ENCODE data around the gene KCNH2. TPM values are rescaled to one million over a fixed set of nuclear protein-coding genes. Genes with fewer than 3 reads are reported as not detected.

Gene KCNH2
- total RNA-seq, 1 donor from 2014 or later: 88.9 TPM

DNA sequence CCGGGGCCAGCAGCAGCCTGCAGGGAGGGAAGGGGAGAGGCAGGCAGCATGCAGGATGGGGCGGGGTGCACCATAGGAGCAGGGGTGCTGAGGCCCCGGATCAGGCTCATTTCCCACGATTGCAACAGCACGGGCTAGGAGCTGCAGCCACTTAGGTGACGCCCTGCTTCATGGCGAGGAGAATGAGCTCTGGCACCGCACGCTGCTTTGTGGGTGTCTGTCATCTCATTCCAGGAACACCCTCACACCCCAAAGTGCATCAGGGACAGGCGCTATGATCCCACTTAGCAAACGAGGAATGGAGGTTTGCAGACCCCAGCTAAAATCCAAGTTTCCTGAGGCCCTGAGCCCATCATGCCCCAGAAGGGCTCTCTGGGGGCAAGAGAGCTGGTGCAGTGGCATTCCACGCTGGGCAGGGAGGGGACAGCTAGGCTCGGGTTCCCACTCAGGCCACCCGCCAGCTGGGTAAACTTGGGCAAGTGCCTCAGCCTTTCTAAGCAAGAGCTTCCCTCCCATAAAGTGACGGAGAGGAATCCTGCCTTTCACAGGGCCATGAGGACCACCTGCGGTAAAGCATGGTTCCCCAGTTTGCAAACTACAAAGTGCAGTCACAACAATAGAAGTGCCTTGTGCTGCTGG lies 9.3 kb downstream of the KCNH2 start:
- no peak for ATAC-seq (ENCODE audit: poor library complexity)
- intact Hi-C loops (cut with DNase I): no loop called here
- peak; percentile 49 for DNase-seq

DNA sequence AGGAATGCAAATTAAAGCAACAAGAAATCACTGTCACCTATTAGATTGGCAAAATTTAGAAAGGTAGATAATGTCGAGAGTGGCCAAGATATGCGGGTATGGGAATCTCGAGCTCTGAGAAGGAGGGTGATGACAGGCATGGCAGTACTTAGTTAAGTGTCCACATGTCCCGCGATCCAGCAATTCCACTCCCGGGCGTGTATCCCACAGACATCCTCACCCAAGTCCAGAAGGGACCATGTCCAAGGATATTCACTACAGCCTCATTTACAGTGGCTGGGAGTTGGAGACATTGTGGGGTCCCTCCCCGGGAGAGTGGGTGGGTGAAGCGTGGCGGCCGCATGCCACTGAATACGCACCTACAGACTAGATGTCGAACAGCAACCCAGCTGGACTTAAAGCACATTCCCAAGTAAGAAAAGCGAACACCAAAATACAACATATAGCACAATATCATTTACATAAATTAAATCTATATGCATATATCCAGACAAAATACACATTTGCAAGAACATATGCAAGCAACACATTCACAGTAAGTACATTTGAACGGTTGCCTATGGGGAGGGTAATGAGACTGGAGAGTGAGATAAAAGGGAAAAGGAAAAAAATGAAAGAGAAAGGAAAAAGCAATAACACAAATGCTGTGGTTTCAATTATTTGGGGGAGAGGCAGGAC lies 9.9 kb downstream of the KCNH2 start:
- ATAC-seq (ENCODE audit: poor library complexity): peak; percentile 30
- intact Hi-C loops (cut with DNase I): no loop called here
- peak; percentile 69 for DNase-seq

DNA sequence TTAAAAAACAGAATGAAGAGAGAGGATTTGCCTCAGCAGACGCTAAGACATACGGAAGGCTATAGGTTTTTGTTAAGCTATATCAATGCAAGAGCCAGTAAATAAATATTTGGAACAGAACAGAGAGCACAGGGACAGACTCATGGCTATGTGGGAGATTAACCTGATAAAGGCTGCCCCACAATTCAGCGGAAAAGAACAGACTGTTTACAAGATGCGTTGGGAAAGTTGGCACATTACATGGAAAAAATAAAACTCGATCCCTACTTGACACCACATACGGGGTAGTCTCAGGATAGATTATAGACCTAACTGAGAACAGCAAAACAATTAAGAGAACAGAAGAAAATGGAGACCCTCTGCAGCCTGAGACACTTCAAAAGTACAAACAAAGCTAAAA lies 10.8 kb downstream of the KCNH2 start:
- no peak for DNase-seq
- no peak for ATAC-seq (ENCODE audit: poor library complexity)
- intact Hi-C loops (cut with DNase I): no loop called here

DNA sequence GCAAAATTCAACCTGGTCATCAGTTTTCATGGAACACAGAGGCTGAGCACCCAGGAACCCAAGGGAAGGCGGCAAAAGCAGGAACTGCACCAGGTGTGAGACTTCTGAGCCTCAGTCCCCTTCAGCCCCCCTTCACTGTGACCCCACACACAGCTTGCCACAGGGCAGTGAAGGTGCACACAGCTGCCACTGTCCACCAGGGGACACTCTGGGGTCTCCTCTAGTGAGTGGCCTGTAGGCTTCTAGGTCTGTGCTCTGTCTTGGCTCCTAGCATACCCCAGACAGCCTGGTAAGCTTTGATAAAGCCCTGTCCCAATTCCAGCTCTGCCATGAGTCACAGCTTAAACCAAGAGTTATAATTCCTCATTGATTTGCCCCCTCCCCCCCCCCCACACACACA lies 12.1 kb downstream of the KCNH2 start:
- DNase-seq: peak; percentile 46
- intact Hi-C loops (cut with DNase I): no loop called here

DNA sequence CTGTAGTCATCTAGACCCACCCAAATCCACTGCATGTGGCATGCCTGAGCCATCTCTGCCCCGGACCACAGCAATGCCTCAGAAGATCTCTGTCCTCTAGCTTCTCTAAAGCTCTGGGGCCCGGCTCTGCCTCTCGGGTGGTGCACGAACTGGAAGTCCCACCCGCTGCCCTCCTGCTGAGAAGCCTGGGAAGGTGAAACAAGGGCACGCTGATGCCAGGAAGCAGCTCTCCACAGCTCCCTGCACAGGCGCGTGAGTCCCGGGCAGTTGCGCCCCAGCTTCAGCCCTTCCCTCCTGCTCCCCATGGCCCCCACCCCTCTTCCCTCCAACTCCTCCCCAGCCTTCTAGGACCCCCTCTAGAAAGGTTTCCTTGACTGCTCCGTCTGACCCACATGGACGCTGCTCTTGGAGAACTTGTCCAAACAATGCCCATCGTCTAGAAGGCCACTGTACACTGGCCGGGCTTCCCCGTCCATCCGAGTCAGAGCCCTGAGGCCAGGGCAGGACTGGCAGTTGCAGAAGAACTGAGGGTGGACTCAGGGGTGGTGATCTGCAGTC lies 12.8 kb downstream of the KCNH2 start:
- ATAC-seq (ENCODE audit: poor library complexity) (peak; percentile 34), DNase-seq (peak; percentile 58)
- intact Hi-C loops (cut with DNase I): no loop called here

More for the DNA sequence above, 12.1 kb downstream of the KCNH2 start:
- peak; percentile 21 for ATAC-seq (ENCODE audit: poor library complexity)

DNA sequence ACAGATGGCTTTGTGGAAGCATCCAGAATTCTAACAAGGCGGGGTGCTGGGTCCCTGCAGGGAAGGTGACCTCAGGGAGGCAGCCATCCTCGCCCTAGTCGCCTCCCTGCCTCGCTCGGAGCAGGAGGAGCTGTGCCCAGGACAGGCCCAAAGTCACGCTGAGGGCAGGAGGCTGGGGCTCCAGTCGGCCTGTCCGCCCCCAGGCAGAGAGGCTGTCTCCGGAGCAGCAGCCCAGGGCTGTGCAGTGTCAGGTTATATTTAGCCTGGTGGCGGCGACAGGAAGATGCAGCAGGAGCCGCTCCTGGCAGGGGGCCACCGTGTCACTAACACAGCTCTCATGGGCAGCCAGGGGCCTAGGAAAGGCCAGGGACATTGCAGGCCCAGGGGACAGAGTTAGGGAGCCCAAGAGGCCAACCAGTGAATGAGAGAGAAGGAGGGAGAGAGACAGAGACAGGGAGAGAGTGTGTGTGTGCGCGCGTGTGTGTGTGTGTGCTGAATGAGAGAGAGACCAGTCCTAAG lies 13.5 kb downstream of the KCNH2 start:
- ATAC-seq (ENCODE audit: poor library complexity) (peak; percentile 75), DNase-seq (peak; percentile 91)
- intact Hi-C loops (cut with DNase I): no loop called here

DNA sequence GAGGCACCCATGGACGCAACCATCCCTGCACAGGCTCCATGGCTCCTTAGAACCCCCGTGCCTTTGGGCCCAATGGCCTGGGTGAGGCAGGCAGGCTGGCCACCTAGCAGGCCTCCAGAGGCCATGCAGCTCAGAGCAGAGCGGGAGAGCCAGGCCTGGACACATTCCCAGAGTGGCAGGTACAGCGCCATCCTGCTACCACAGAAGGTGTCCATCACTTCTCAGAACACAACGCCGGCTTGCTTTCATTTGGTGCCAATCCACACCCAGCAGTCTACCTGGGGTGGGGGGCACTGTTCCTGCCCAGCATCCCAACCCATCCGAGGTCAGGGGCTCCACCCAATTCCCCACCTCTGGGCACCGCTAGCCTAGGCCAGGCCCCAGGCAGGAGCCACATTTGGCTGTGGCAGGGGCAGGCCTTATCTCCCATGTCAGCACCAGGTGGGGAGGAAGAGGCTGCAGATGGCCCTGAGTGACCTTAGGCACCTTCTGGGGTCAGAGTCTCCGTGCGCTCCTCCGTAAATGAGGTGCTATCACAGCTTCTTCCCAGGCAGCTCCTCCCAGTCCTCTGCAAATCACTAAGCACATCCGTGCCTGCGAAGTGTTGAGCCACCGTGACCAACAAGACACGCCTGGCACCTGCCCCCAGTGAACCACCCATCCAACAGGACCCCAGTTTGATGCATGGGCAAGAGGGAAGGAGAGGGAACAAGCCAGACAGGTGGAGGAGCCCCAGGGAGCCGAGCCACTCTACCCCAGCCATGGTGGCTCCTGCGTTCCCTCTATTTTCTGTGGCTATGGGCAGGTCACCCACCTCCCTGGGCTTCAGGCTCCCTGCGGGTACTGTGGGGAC lies 14.2 kb downstream of the KCNH2 start:
- ATAC-seq (ENCODE audit: poor library complexity) (no peak), DNase-seq (peak; percentile 49)
- intact Hi-C loops (cut with DNase I): no loop called here

DNA sequence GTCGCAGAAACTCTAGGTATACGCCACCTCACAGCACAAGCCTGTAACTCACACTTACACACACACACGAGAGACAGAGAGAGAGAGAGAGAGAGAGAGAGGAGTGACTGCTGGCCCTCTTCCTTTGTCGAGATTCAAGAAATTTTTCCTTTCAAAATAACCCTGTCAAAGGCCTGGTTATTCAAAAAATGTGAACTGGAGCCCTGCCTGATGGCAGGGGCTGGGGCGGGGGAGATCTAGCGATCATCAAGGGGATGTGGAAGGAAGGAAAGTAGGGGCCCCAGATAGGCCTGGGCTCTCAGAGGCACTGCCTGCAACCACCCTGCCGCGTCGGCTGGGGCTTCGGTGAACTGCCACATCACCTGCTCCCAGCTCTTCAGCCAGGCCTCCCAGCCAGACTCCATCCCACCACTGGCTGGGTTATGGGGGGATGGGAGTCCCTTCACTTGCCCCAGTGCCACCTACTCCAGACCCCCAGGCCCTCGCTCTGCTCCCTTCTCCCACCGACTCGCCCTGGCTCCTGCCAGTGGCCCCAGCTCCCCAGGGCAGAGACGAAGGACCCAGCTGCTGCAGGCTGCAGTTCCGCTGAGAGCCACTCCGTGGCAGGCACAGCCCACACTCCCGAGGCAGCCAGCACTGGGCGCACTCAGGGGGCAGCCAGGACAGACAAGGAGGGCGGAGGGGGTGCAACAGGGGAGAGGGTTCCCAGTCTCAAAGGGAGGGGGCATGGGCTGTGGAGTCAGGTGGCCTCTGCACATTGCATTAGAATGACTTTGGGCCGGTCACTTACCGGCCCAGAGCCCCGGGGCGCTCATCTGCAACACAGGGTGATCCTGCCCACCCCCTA lies 15.3 kb downstream of the KCNH2 start:
- DNase-seq: peak; percentile 77
- peak; percentile 47 for ATAC-seq (ENCODE audit: poor library complexity)
- intact Hi-C loops (cut with DNase I): no loop called here

DNA sequence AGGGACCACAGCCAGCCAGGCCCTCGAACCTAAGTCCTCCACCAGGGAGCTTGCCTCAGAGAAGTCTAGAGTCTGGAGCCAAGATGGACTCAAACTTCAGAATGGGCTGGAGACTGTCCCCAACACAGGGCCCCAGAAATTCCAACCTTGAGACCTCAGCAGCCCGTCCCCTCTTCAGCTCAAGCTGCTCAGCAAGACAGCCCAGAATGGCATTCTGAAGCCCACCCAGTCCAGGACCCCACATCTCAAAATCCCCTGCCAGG lies 15.9 kb downstream of the KCNH2 start:
- DNase-seq (no peak), ATAC-seq (ENCODE audit: poor library complexity) (no peak)
- intact Hi-C loops (cut with DNase I): no loop called here

DNA sequence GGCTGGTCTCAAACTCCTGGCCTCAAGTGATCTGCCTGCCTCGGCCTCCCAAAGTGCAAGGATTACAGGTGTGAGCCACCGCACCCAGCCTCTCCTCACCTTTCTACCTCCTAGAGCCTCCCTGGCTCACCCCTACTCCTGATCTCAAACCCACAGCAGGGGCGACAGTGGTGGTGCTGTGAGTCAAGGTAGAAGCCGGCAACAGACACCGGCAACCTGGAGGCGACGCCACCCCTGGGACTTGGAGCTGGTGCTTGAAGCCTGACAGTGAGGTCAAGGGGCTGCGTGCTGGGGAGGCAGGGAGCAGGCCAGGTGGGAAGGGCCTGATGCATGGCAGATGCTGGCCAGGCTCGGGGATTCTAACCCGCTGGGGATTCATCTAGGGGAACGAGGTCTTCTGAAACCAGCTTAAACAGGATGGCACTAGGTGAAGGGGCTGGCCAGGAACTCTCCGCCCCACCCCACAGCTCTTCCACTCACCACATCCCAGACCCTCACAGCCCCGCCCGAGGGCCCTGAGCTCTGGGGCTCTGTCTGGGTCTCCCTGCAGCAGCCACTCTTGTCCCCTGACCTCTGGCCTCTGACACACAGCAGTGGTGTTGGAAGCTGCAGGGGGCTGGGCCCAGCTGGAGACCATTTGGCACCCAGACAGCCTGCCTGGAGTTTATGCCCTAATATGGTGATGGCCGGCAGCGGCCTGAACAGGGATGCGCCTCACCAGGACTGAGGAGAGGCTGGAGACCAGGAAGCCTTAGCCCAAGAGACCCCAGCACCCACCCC lies 16.4 kb downstream of the KCNH2 start:
- peak; percentile 38 for DNase-seq
- intact Hi-C loops (cut with DNase I): no loop called here
- ATAC-seq (ENCODE audit: poor library complexity): no peak

DNA sequence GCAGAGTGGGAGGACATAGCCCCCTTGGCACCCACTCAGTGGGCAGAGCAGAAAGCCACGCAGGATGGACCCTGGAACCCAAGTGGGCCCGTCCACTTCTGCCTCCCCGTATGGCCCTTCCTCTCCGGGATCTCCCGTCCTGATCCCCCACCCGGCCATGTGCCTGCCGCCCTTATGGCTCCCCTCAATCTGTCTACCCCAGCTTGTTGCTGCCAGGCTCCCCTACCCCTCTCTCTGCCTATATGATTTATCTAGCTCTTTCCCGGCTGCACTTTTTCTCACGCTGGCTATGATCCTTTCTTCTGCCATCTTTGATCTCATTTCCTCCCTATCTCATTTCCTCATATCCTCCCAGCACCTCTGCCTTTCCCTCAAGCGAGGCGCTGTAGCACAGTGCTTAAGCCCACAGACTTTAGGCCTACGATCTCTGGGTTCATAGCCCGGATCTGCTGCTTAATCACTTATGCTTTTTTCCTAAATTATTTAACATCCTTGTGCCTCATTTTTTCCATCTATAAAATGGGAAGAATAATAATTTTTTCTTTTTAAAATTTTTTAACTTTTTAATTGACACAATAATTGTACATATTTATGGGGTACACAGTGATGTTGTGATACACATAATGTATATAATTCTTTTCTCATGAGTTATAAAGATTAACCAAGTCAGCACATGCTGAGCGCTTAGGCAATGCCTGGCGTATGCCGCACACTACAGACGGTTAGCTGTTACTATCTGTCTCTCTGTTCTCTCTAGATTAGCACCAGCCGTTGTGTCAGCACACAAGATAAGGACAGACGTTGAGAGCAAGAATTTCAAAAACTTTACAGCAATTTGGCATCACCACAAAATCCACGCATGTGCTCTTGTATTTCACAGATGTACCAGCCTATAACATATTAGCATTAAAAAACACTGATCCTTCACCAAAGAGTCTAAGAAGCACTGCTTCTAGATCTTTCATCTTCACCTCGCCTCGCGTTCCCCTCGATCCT lies 18.1 kb downstream of the KCNH2 start:
- intact Hi-C loops (cut with DNase I): loop anchor here (5.0 kb wide), 1 partner anchor 58 kb away; no protein-coding TSS in a partner anchor
- DNase-seq (peak; percentile 33), ATAC-seq (ENCODE audit: poor library complexity) (no peak)

DNA sequence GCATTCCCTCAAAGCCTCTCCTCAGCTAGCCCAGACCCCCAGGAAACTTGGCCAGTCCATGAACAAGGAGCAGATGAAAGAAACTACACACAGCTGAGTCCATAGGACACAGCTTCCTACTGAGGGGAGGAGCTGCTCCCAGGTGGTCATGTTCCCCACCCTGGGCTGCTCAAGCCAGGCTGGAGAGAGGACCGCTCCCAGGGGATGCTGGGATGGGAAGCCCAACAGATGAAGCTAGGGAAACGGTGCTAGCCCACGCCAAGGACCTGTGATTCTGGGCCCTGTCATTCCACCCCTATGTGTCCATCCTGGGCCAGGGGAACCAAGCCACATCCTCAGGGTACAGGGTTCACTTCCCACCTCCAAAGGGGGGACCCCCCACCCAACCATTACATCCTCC lies 19.0 kb downstream of the KCNH2 start:
- DNase-seq: no peak
- ATAC-seq (ENCODE audit: poor library complexity): no peak
- intact Hi-C loops (cut with DNase I): loop anchor here (5.0 kb wide), 1 partner anchor 57 kb away; no protein-coding TSS in a partner anchor

DNA sequence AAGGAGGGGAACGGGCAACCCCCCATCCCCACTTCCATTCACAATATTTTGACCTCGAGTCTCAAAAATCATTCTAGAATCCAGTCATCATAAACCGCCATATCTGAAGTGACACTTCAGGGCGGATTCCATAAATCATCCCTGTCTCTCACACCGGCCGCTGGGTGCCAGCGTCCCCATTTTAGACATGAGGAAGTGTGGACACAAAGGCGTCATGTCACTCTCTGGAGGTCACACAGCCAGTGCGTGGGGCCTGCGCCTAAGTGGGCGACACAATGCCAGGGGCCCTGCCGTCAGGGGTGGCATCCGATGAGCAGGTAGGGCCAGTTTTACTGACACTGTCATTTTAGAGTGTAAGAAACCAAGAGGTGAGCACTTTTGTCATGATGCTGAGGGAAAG lies 19.5 kb downstream of the KCNH2 start:
- DNase-seq: no peak
- ATAC-seq (ENCODE audit: poor library complexity): no peak
- intact Hi-C loops (cut with DNase I): loop anchor here (5.0 kb wide), 1 partner anchor 56 kb away; no protein-coding TSS in a partner anchor

DNA sequence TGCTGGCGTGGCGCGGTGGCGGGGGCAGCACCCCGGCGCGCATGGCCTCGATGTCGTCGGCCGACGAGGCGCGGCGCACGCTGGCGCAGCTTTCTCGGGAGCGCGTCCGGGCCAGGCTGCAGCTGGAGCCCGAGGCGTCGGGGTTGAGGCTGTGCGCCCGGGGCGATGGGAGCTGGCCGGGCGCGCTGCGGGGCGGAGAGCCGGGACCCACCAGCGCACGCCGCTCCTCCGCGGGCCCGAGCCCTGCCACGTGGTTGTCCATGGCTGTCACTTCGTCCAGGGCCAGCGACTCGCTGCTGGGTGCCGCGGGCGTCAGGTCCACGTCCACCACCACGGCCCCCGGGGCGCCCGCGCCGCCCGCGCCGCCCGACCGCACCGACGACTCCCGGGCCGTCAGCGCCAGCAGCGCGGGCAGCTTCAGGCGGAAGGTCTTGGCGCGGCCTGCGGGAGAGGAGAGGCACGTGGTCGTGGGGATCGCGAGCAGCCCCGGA lies 20.0 kb downstream of the KCNH2 start:
- no peak for DNase-seq
- intact Hi-C loops (cut with DNase I): loop anchor here (5.0 kb wide), 1 partner anchor 56 kb away; no protein-coding TSS in a partner anchor
- ATAC-seq (ENCODE audit: poor library complexity): no peak

DNA sequence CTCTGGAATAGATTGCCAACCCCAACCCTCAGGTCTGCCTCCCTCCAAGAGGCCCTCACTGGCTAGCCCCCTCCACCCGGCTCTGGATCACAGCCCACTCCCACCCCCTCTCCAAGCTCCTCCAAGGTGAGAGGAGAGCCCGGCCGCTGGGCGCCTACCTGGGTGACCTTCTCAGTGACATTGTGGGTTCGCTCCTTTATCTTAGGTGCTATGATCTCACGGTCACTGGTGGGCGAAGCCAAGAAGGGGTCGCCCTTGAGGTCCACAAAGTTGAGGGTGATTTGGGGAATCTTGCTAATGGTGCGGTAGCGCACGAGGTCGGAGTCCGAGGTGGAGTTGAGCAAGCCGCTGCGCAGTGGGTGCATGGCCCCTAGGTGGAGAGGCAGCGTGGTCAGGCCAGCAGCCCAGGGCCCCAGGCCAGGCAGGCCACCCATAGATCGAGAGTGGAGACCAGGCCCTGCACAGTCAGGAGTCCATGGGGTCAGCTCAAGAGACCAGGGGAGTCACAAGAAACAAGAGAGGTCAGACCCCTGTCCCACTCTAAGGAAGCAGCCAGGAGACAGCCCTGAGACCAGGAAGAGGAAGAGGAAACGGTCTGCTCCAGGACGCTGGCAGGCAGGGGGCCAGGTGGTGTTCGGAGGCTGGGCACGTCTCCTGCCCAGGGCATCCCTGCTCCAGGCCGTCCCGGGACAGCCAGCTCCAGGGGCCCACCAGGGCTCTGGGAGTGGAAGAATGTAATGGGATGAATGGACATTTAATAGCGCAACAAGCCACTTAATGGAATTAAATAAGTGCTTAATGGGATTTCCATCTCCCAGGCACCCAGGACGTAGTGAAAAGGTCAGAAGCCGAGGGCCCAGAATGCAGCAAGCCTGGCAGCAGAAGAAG lies 20.7 kb downstream of the KCNH2 start:
- DNase-seq: no peak
- ATAC-seq (ENCODE audit: poor library complexity): no peak
- intact Hi-C loops (cut with DNase I): loop anchor here (5.0 kb wide), 1 partner anchor 55 kb away; no protein-coding TSS in a partner anchor

Measured in Right ventricle myocardium superior (tissue), 1 donor.